HepG2 (cell line): ENCODE measurements around the gene SNX9. TPM values are rescaled to one million over a fixed set of nuclear protein-coding genes. Genes with fewer than 3 reads are reported as not detected.

Experiments
- ATRX ChIP-seq: sonication (generic); formaldehyde crosslinking; IDR thresholded peaks from 2 replicates; pipeline ENCODE4 v1.4.0; 2020; ENCODE audit warnings: missing genetic modification reagents, borderline replicate concordance
- BHLHE40 ChIP-seq: IDR thresholded peaks from 2 replicates; pipeline ENCODE4 v1.6.1; 2011; ENCODE audit warnings: low read length, improper control_type of control experiment
- CBX2 ChIP-seq, 2 experiments: fragments of 200-600 bp in 1 of 2; sonication (generic); formaldehyde crosslinking in 1 of 2; IDR thresholded peaks; 2 replicates each; pipeline versions ENCODE4 v1.7.0 to v1.8.1; 2018 to 2022; ENCODE audit warnings: low read depth in 2 of 2, low read length in 1 of 2, mild to moderate bottlenecking in 1 of 2, missing genetic modification reagents in 1 of 2
- CC2D1A ChIP-seq: sonication (generic); formaldehyde crosslinking; IDR thresholded peaks from 2 replicates; pipeline ENCODE4 v1.8.1; 2023; ENCODE audit warnings: mild to moderate bottlenecking, missing genetic modification reagents
- CCDC6 ChIP-seq: sonication (generic); formaldehyde crosslinking; IDR thresholded peaks from 2 replicates; pipeline ENCODE4 v1.8.1; 2022; ENCODE audit warnings: mild to moderate bottlenecking, missing genetic modification reagents, moderate library complexity
- DMAP1 ChIP-seq: IDR thresholded peaks from 2 replicates; pipeline ENCODE4 v1.6.1; 2016
- HNRNPUL1 ChIP-seq: fragments of 200-400 bp; formaldehyde crosslinking; IDR thresholded peaks from 2 replicates; pipeline ENCODE4 v1.6.1; 2017; ENCODE audit warnings: low read depth, mild to moderate bottlenecking, low read length, moderate library complexity
- HOXA3 ChIP-seq: sonication (generic); formaldehyde crosslinking; IDR thresholded peaks from 2 replicates; pipeline ENCODE4 v1.5.0; 2020; ENCODE audit warnings: missing genetic modification reagents
- MED13 ChIP-seq: sonication (generic); formaldehyde crosslinking; IDR thresholded peaks from 2 replicates; pipeline ENCODE4 v1.5.0; 2020; ENCODE audit warnings: missing genetic modification reagents
- MLLT10 ChIP-seq: sonication (generic); formaldehyde crosslinking; IDR thresholded peaks from 2 replicates; pipeline ENCODE4 v1.4.0; 2020; ENCODE audit warnings: missing genetic modification reagents
- NFKB2 ChIP-seq: sonication (generic); formaldehyde crosslinking; IDR thresholded peaks from 2 replicates; pipeline ENCODE4 v1.4.0; 2020; ENCODE audit warnings: missing genetic modification reagents, borderline replicate concordance
- POLR2G ChIP-seq: fragments of 200-400 bp; formaldehyde crosslinking; IDR thresholded peaks from 2 replicates; pipeline ENCODE4 v1.6.1; 2018; ENCODE audit warnings: mild to moderate bottlenecking, low read depth, low read length, moderate library complexity
- RFXAP ChIP-seq: sonication (generic); formaldehyde crosslinking; IDR thresholded peaks from 2 replicates; pipeline ENCODE4 v1.4.0; 2020; ENCODE audit warnings: missing genetic modification reagents, borderline replicate concordance
- RXRA ChIP-seq: sonication (generic); formaldehyde crosslinking; IDR thresholded peaks from 2 replicates; pipeline ENCODE4 v1.5.1; 2020; ENCODE audit warnings: missing genetic modification reagents
- SIX4 ChIP-seq: sonication (generic); formaldehyde crosslinking; IDR thresholded peaks from 2 replicates; pipeline ENCODE4 v1.4.0; 2020; ENCODE audit warnings: missing genetic modification reagents
- SNRNP70 ChIP-seq: fragments of 200-400 bp; formaldehyde crosslinking; IDR thresholded peaks from 2 replicates; pipeline ENCODE4 v1.6.1; 2017; ENCODE audit warnings: mild to moderate bottlenecking, low read depth, low read length, moderate library complexity
- TP53 ChIP-seq: sonication (generic); formaldehyde crosslinking; conservative IDR thresholded peaks from 2 replicates; pipeline ENCODE4 v1.4.0; 2020; ENCODE audit warnings: missing genetic modification reagents
- ZBTB8A ChIP-seq: sonication (generic); formaldehyde crosslinking; IDR thresholded peaks from 2 replicates; pipeline ENCODE4 v1.4.0; 2020; ENCODE audit warnings: mild to moderate bottlenecking, low read depth, missing genetic modification reagents, borderline replicate concordance
- ZIK1 ChIP-seq: sonication (generic); formaldehyde crosslinking; IDR thresholded peaks from 2 replicates; pipeline ENCODE4 v1.5.0; 2020; ENCODE audit warnings: mild to moderate bottlenecking, low read depth, missing genetic modification reagents, borderline replicate concordance
- ZNF3 ChIP-seq: IDR thresholded peaks from 2 replicates; pipeline ENCODE4 v1.7.0; 2017; ENCODE audit warnings: inconsistent platforms
- ZNF567 ChIP-seq: sonication (generic); formaldehyde crosslinking; IDR thresholded peaks from 2 replicates; pipeline ENCODE4 v1.8.1; 2023; ENCODE audit warnings: mild to moderate bottlenecking, missing genetic modification reagents, borderline replicate concordance
- ZSCAN12 ChIP-seq: sonication (generic); formaldehyde crosslinking; IDR thresholded peaks from 2 replicates; pipeline ENCODE4 v1.9.0; 2021; ENCODE audit warnings: mild to moderate bottlenecking, missing genetic modification reagents
- polyA plus RNA-seq, 8 experiments: library from polyadenylated mRNA; depleted of rRNA in 3 of 8; stranded (reverse) in 7 of 8; unstranded in 1 of 8; fragments of >200 nt; fragmentation: Illumina TruSeq in 4 of 8; extraction: Trizol in 4 of 8; gene quantifications; 2 replicates each; pipeline versions ENCODE4 v1.2.1 to v1.2.3, GENCODE V29; 2011 to 2016; ENCODE audit warnings: low read depth in 4 of 8, missing spikeins in 1 of 8, mixed read lengths in 1 of 8; ENCODE audit not compliant: insufficient read depth in 1 of 8
- total RNA-seq, 5 experiments: library from RNA; depleted of rRNA; stranded (reverse); fragments of >200 nt; fragmentation: Illumina TruSeq; extraction: Trizol; gene quantifications; 2 replicates each; pipeline ENCODE4 v1.2.3, GENCODE V29; 2016; ENCODE audit warnings: low read depth in 1 of 5
- TF ChIP-seq, protein P1 (sequence below): sonication (generic); formaldehyde crosslinking; IDR thresholded peaks from 2 replicates; pipeline ENCODE4 v1.5.0; 2020; ENCODE audit warnings: mild to moderate bottlenecking, missing genetic modification reagents
- TF ChIP-seq, protein P2 (sequence below): sonication (generic); formaldehyde crosslinking; IDR thresholded peaks from 2 replicates; pipeline ENCODE4 v1.8.0; 2022; ENCODE audit warnings: missing genetic modification reagents, mild to moderate bottlenecking, moderate library complexity, borderline replicate concordance
- TF ChIP-seq, protein P3 (sequence below): sonication (generic); formaldehyde crosslinking; IDR thresholded peaks from 2 replicates; pipeline ENCODE4 v1.4.0; 2020; ENCODE audit warnings: missing genetic modification reagents

Gene SNX9
- total and polyA plus RNA-seq, 2 of the 13 experiments (the other 11 are each of a cell fraction or from before 2014, with no cell fraction given), result 21.9 to 36.0 TPM

DNA sequence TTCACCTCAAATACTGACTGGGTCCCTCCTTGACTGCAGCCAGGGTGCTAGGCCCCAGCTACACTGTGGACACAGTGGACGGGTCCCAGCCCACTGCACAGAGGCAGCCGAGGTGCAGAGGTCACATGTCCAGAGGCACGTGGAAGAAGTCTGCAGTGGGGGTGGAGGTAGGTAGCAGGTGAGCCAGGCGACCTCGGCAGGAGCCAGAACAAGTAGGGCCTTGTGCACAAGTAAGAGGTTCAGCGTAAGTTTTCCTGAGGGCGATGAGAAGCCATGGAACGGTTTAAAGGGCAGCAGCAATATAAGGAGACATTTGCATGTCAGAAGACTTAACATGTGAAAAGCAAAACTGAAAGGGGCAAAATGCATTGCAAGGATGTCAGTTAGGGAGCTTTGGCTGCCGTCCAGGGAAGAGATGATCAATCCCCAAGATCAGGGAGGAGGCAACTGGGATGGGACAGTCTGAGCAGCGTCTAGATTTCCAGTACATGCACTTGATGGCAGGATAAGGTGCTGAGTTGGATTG, 49.7 kb upstream of the SNX9 start (continued):
- TF ChIP-seq ZNF3 (CRISPR knock-in tag) (no peak), CC2D1A (CRISPR knock-in tag) (no peak), ZNF567 (CRISPR knock-in tag) (no peak), HNRNPUL1 (no peak), SIX4 (CRISPR knock-in tag) (no peak), HOXA3 (peak; percentile 45; the same call in 1 of the 2 replicates), ZBTB8A (CRISPR knock-in tag) (no peak), RFXAP (CRISPR knock-in tag) (no peak), NFKB2 (CRISPR knock-in tag) (peak; percentile 71; the same call in 1 of the 2 replicates), ATRX (no peak), SNRNP70 (no peak), ZSCAN12 (no peak), DMAP1 (no peak), RXRA (no peak), BHLHE40 (peak; percentile 74), MLLT10 (CRISPR knock-in tag) (no peak), TP53 (no peak), MED13 (CRISPR knock-in tag) (no peak), ZIK1 (CRISPR knock-in tag) (no peak), CCDC6 (CRISPR knock-in tag) (no peak), POLR2G (no peak), CBX2 (IDR thresholded peaks at IDR 0.05; ENCODE audit: low read depth, low read length) (no peak), CBX2 (CRISPR knock-in tag; IDR thresholded peaks at IDR 0.05; ENCODE audit: low read depth) (no peak)
- TF ChIP-seq, protein P1, sequence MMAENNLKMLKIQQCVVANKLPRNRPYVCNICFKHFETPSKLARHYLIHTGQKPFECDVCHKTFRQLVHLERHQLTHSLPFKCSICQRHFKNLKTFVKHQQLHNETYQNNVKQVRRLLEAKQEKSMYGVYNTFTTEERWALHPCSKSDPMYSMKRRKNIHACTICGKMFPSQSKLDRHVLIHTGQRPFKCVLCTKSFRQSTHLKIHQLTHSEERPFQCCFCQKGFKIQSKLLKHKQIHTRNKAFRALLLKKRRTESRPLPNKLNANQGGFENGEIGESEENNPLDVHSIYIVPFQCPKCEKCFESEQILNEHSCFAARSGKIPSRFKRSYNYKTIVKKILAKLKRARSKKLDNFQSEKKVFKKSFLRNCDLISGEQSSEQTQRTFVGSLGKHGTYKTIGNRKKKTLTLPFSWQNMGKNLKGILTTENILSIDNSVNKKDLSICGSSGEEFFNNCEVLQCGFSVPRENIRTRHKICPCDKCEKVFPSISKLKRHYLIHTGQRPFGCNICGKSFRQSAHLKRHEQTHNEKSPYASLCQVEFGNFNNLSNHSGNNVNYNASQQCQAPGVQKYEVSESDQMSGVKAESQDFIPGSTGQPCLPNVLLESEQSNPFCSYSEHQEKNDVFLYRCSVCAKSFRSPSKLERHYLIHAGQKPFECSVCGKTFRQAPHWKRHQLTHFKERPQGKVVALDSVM, result no peak
- TF ChIP-seq, protein P2, sequence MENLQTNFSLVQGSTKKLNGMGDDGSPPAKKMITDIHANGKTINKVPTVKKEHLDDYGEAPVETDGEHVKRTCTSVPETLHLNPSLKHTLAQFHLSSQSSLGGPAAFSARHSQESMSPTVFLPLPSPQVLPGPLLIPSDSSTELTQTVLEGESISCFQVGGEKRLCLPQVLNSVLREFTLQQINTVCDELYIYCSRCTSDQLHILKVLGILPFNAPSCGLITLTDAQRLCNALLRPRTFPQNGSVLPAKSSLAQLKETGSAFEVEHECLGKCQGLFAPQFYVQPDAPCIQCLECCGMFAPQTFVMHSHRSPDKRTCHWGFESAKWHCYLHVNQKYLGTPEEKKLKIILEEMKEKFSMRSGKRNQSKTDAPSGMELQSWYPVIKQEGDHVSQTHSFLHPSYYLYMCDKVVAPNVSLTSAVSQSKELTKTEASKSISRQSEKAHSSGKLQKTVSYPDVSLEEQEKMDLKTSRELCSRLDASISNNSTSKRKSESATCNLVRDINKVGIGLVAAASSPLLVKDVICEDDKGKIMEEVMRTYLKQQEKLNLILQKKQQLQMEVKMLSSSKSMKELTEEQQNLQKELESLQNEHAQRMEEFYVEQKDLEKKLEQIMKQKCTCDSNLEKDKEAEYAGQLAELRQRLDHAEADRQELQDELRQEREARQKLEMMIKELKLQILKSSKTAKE (CRISPR knock-in tag), result 0 out of 2 replicates have a peak, but pooled peaks have one; percentile 24
- TF ChIP-seq, protein P3, sequence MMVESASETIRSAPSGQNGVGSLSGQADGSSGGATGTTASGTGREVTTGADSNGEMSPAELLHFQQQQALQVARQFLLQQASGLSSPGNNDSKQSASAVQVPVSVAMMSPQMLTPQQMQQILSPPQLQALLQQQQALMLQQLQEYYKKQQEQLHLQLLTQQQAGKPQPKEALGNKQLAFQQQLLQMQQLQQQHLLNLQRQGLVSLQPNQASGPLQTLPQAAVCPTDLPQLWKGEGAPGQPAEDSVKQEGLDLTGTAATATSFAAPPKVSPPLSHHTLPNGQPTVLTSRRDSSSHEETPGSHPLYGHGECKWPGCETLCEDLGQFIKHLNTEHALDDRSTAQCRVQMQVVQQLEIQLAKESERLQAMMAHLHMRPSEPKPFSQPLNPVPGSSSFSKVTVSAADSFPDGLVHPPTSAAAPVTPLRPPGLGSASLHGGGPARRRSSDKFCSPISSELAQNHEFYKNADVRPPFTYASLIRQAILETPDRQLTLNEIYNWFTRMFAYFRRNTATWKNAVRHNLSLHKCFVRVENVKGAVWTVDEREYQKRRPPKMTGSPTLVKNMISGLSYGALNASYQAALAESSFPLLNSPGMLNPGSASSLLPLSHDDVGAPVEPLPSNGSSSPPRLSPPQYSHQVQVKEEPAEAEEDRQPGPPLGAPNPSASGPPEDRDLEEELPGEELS (CRISPR knock-in tag), result 0 out of 2 replicates have a peak, but pooled peaks have one; percentile 24
